OCI-LY7 (cell line): ENCODE results near the gene EDC3. TPM values are rescaled to one million over a fixed set of nuclear protein-coding genes. Genes with fewer than 3 reads are reported as not detected.

Experiments used
- BruUV-seq: library from RNA; stranded (reverse); fragments of 400-500 nt; replicated peaks from 2 replicates; lab custom pipeline; 2021; lab: Mats Ljungman, UMichigan
- CTCF ChIA-PET: fragments of 300-600 bp; sonication (Branson Sonifier 250); formaldehyde crosslinking; loops from one replicate; lab custom pipeline; 2022; ENCODE audit warnings: antibody characterized with exemption; ENCODE audit not compliant: unreplicated experiment; lab: Charles Lee
- POLR2A ChIA-PET: fragments of 300-600 bp; sonication (Branson Sonifier 250); formaldehyde crosslinking; loops from one replicate; lab custom pipeline; 2022; ENCODE audit warnings: antibody characterized with exemption; lab: Charles Lee
- DNase-seq: peaks from one replicate; pipeline ENCODE4 v3.0.0-alpha.2; 2015; ENCODE audit warnings: low spot score
- H2AFZ ChIP-seq: fragments of 200-600 bp; sonication (generic), shearing (Covaris generic); 2 replicates; pipeline ENCODE4 v1.6.1; 2014; ENCODE audit warnings: mild to moderate bottlenecking, antibody characterized with exemption, low read length, moderate library complexity
- H3K27ac ChIP-seq: fragments of 200-600 bp; sonication (generic); 2 replicates; pipeline ENCODE4 v1.5.1; 2014; ENCODE audit warnings: mixed run types, low read depth, mild to moderate bottlenecking, moderate library complexity, low read length, inconsistent platforms; ENCODE audit not compliant: poor library complexity, severe bottlenecking
- H3K36me3 ChIP-seq: fragments of 200-600 bp; sonication (generic); 2 replicates; pipeline ENCODE4 v1.6.1; 2014; ENCODE audit warnings: mild to moderate bottlenecking, antibody characterized with exemption, low read length, moderate library complexity, mixed read lengths; ENCODE audit not compliant: insufficient read depth
- H3K4me1 ChIP-seq: fragments of 200-600 bp; sonication (generic); 2 replicates; pipeline ENCODE4 v1.5.1; 2014; ENCODE audit warnings: mild to moderate bottlenecking, low read length; ENCODE audit not compliant: insufficient read depth, poor library complexity, severe bottlenecking
- H3K4me2 ChIP-seq: fragments of 200-600 bp; sonication (generic); 2 replicates; pipeline ENCODE4 v1.6.1; 2014; ENCODE audit warnings: mild to moderate bottlenecking, low read length
- H3K4me3 ChIP-seq: fragments of 200-600 bp; sonication (generic); 2 replicates; pipeline ENCODE4 v1.5.1; 2014; ENCODE audit warnings: mild to moderate bottlenecking, low read depth, low read length; ENCODE audit not compliant: poor library complexity, severe bottlenecking
- H3K79me2 ChIP-seq: fragments of 200-600 bp; sonication (generic); 2 replicates; pipeline ENCODE4 v1.6.1; 2016; ENCODE audit warnings: low read depth, mild to moderate bottlenecking, low read length, moderate library complexity, mixed read lengths; ENCODE audit not compliant: insufficient read depth
- H3K9me2 ChIP-seq: fragments of 200-600 bp; sonication (generic); 2 replicates; pipeline ENCODE4 v1.6.1; 2016; ENCODE audit warnings: mild to moderate bottlenecking, low read length, mixed read lengths; ENCODE audit not compliant: insufficient read depth
- H3K9me3 ChIP-seq: fragments of 200-600 bp; sonication (generic); 2 replicates; pipeline ENCODE4 v1.6.1; 2014; ENCODE audit warnings: mild to moderate bottlenecking, mixed run types, low read length, mixed read lengths
- H4K20me1 ChIP-seq: fragments of 200-600 bp; sonication (generic); 2 replicates; pipeline ENCODE4 v1.6.1; 2014; ENCODE audit warnings: mild to moderate bottlenecking, antibody characterized with exemption, low read length, moderate library complexity, mixed read lengths; ENCODE audit not compliant: insufficient read depth
- EZH2phosphoT487 ChIP-seq: fragments of 200-600 bp; sonication (generic); IDR thresholded peaks from 2 replicates; pipeline ENCODE4 v1.6.1; 2018; ENCODE audit warnings: low read depth, borderline replicate concordance, mild to moderate bottlenecking, mixed run types, antibody characterized with exemption, low read length, moderate library complexity, mixed read lengths
- intact Hi-C: fragments of 100-400 bp; cut with micrococcal nuclease; formaldehyde crosslinking; loops from one replicate; pipeline ENCODE4 v1.10.0; 2022; ENCODE audit not compliant: unreplicated experiment
- total RNA-seq, 2 experiments: library from RNA; depleted of rRNA in 1 of 2; stranded (reverse); fragments of >200 nt in 1 of 2; shearing (Covaris generic) in 1 of 2; gene quantifications; 2 replicates each; pipeline ENCODE4 v1.2.3, GENCODE V29; 2014 to 2022
- TF ChIP-seq, protein P1 (sequence below): fragments of 200-600 bp; sonication (generic); conservative IDR thresholded peaks from 2 replicates; pipeline ENCODE4 v1.5.1; 2014; ENCODE audit warnings: mild to moderate bottlenecking, antibody characterized with exemption, low read length, moderate library complexity, mixed read lengths

Gene EDC3
- total RNA-seq, 2 experiments from 2014 or later = 13.4 to 51.4 TPM

DNA sequence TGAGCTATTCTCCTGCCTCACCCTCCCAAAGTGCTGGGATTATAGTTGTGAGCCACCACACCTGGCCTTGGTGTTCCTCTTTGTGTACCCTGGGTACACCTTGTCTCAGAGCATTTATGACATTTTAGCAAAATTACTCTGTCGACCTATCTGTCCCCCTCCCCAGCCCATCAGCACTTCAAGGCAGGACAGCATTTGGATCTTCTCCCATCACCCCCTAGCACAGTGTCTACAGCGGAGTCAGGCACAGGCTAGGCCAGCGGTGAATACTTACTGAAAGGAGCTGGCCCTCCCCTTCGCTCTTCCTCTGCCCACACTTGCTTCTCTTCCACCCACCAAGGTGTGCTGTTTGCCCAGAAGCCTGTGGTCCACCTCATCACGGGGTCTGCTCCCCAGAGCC, 100.6 kb downstream of the EDC3 start:
- Histone ChIP-seq H3K79me2 (no peaks in the 10 kb centered on the region), H3K9me2 (no peaks in the 10 kb centered on the region), H3K9me3 (no peaks in the 10 kb centered on the region), H3K4me3 (no peak overlapping the region), H3K36me3 (no peaks in the 10 kb centered on the region), H3K27ac (no peak overlapping the region), H2AFZ (no peak overlapping the region), H3K4me1 (peaks cover 12% of the 10 kb centered on the region), H4K20me1 (no peaks in the 10 kb centered on the region), H3K4me2 (no peak overlapping the region)
- intact Hi-C loops = no loop called here
- ChIA-PET CTCF (no interaction called here), POLR2A (no interaction called here)
- no TSS peak for BruUV-seq
- DNase-seq = no peak
- TF ChIP-seq, protein P1, sequence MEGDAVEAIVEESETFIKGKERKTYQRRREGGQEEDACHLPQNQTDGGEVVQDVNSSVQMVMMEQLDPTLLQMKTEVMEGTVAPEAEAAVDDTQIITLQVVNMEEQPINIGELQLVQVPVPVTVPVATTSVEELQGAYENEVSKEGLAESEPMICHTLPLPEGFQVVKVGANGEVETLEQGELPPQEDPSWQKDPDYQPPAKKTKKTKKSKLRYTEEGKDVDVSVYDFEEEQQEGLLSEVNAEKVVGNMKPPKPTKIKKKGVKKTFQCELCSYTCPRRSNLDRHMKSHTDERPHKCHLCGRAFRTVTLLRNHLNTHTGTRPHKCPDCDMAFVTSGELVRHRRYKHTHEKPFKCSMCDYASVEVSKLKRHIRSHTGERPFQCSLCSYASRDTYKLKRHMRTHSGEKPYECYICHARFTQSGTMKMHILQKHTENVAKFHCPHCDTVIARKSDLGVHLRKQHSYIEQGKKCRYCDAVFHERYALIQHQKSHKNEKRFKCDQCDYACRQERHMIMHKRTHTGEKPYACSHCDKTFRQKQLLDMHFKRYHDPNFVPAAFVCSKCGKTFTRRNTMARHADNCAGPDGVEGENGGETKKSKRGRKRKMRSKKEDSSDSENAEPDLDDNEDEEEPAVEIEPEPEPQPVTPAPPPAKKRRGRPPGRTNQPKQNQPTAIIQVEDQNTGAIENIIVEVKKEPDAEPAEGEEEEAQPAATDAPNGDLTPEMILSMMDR = no peak
- no peak for TF ChIP-seq EZH2phosphoT487

DNA sequence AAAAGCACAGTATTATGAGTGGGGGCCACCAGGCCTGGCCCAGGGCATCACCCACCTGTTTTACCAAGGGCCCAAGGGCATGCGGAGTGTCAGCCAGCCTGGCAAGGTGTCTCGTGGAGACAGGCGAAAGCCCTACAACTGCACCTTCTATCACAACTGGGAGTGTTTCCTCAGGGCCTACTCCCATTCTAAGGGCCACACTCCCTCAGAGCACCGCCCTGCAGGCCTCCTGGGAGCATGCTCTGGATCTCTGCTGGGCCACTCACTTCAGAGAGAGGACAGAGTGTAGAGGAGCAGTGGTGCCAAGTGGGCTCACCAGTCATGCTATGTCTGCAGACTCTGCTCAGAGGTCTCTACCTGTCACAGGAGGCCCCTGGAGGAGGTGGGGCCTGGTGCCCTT, 101.4 kb downstream of the EDC3 start:
- TF ChIP-seq EZH2phosphoT487 = no peak
- TF ChIP-seq, protein P1 = no peak
- H3K4me3 ChIP-seq = no peak overlapping the region
- BruUV-seq = no TSS peak
- no peak for DNase-seq
- no peaks in the 10 kb centered on the region for H3K9me3 ChIP-seq
- POLR2A ChIA-PET = no interaction called here
- no peak overlapping the region for H3K27ac ChIP-seq
- H3K36me3 ChIP-seq = no peaks in the 10 kb centered on the region
- no peaks in the 10 kb centered on the region for H3K79me2 ChIP-seq
- intact Hi-C loops = no loop called here
- peaks cover 12% of the 10 kb centered on the region for H3K4me1 ChIP-seq
- H4K20me1 ChIP-seq = no peaks in the 10 kb centered on the region
- H3K9me2 ChIP-seq = no peaks in the 10 kb centered on the region
- H2AFZ ChIP-seq = no peak overlapping the region
- CTCF ChIA-PET = no interaction called here
- H3K4me2 ChIP-seq = no peak overlapping the region

DNA sequence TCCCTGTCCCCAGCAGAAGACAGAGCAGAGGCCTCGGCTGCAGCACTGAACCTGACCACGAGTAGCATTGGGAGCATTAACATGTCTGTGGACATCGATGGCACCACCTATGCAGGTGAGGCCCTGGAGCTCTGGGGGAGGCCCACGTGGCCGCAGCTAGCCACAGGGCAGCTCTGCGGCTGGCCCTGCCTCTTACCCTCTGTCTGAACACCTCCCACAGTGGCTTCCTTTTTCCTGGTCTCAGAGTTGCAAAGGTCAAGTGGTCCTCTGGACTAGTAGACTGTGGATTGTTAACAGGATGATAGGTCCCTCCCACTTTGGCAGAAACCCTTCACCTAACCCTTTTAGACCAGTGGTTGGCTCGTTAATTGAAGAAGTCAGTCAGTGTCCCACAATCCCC, 102.7 kb downstream of the EDC3 start:
- Histone ChIP-seq H3K9me2 (no peaks in the 10 kb centered on the region), H3K27ac (no peak overlapping the region), H3K9me3 (no peaks in the 10 kb centered on the region), H4K20me1 (no peaks in the 10 kb centered on the region), H3K36me3 (no peaks in the 10 kb centered on the region), H3K4me1 (peaks cover 5% of the 10 kb centered on the region), H3K4me2 (no peak overlapping the region), H3K4me3 (no peak overlapping the region), H3K79me2 (no peaks in the 10 kb centered on the region), H2AFZ (no peak overlapping the region)
- DNase-seq = no peak
- ChIA-PET CTCF (no interaction called here), POLR2A (no interaction called here)
- TF ChIP-seq, protein P1 = no peak
- no peak for TF ChIP-seq EZH2phosphoT487
- no TSS peak for BruUV-seq
- intact Hi-C loops = no loop called here
